WTC11 (cell line): Measurements from ENCODE around the gene OR1A2. TPM values are rescaled to one million over a fixed set of nuclear protein-coding genes. Genes with fewer than 3 reads are reported as not detected.

Experiments used
- ATAC-seq: fragments of 200-7000 bp; cut with Tn5 transposase; 2 replicates; pipeline ENCODE4 v1.10.0; 2021; ENCODE audit warnings: mild to moderate bottlenecking, moderate library complexity
- CTCF ChIA-PET: fragments of 300-600 bp; sonication (Branson Sonifier 250); formaldehyde crosslinking; loops from one replicate; lab custom pipeline; 2021; ENCODE audit warnings: antibody characterized with exemption; lab: Charles Lee
- POLR2A ChIA-PET: fragments of 350-600 bp; sonication (Branson Sonifier 250); formaldehyde crosslinking; loops from one replicate; lab custom pipeline; 2021; ENCODE audit warnings: antibody characterized with exemption; lab: Charles Lee
- DNase-seq: peaks from one replicate; pipeline ENCODE4 v3.0.0; 2021; ENCODE audit warnings: low spot score
- H3K27ac Mint-ChIP-seq: 2 replicates; pipeline ENCODE4 v1.8.0; 2021; ENCODE audit warnings: mixed read lengths
- H3K27me3 Mint-ChIP-seq: 2 replicates; pipeline ENCODE4 v1.8.0; 2021; ENCODE audit warnings: low read depth, mild to moderate bottlenecking, moderate library complexity, mixed read lengths
- H3K36me3 Mint-ChIP-seq: 2 replicates; pipeline ENCODE4 v1.8.0; 2021; ENCODE audit warnings: mixed read lengths
- H3K4me1 Mint-ChIP-seq: 2 replicates; pipeline ENCODE4 v1.8.0; 2022; ENCODE audit warnings: mixed read lengths
- H3K4me3 Mint-ChIP-seq: 2 replicates; pipeline ENCODE4 v1.8.0; 2021; ENCODE audit warnings: mild to moderate bottlenecking, moderate library complexity, mixed read lengths
- H3K9me3 Mint-ChIP-seq: 2 replicates; pipeline ENCODE4 v1.8.0; 2021; ENCODE audit warnings: mixed read lengths
- ATF2 ChIP-seq: sonication (generic); formaldehyde crosslinking; IDR thresholded peaks from 2 replicates; pipeline ENCODE4 v1.8.1; 2022; ENCODE audit warnings: low read depth, missing genetic modification reagents, borderline replicate concordance
- ATF3 ChIP-seq: sonication (generic); formaldehyde crosslinking; conservative IDR thresholded peaks from 2 replicates; pipeline ENCODE4 v1.8.1; 2022; ENCODE audit warnings: mild to moderate bottlenecking, missing genetic modification reagents
- CREB1 ChIP-seq: sonication (generic); formaldehyde crosslinking; IDR thresholded peaks from 2 replicates; pipeline ENCODE4 v1.8.0; 2023; ENCODE audit warnings: mild to moderate bottlenecking, missing genetic modification reagents
- ELF4 ChIP-seq: sonication (generic); formaldehyde crosslinking; IDR thresholded peaks from 2 replicates; pipeline ENCODE4 v1.8.1; 2022; ENCODE audit warnings: low read depth, mild to moderate bottlenecking, moderate library complexity, missing genetic modification reagents
- ESRRA ChIP-seq: sonication (generic); formaldehyde crosslinking; IDR thresholded peaks from 2 replicates; pipeline ENCODE4 v1.8.1; 2022; ENCODE audit warnings: mild to moderate bottlenecking, missing genetic modification reagents, borderline replicate concordance
- ETV6 ChIP-seq: sonication (generic); formaldehyde crosslinking; IDR thresholded peaks from 2 replicates; pipeline ENCODE4 v1.8.1; 2022; ENCODE audit warnings: mild to moderate bottlenecking, missing genetic modification reagents
- FOXK1 ChIP-seq: sonication (generic); formaldehyde crosslinking; IDR thresholded peaks from 2 replicates; pipeline ENCODE4 v1.8.0; 2022; ENCODE audit warnings: mild to moderate bottlenecking, moderate library complexity, missing genetic modification reagents
- GABPB1 ChIP-seq: sonication (generic); formaldehyde crosslinking; IDR thresholded peaks from 2 replicates; pipeline ENCODE4 v1.8.1; 2023; ENCODE audit warnings: mild to moderate bottlenecking, missing genetic modification reagents
- KAT7 ChIP-seq: sonication (generic); formaldehyde crosslinking; IDR thresholded peaks from 2 replicates; pipeline ENCODE4 v1.8.1; 2023; ENCODE audit warnings: missing genetic modification reagents, mild to moderate bottlenecking, borderline replicate concordance
- MXD4 ChIP-seq: fragments of 250-450 bp; sonication (Bioruptor Pico); IDR thresholded peaks from 2 replicates; pipeline ENCODE4 v1.8.0; 2021; ENCODE audit warnings: mild to moderate bottlenecking, moderate library complexity, borderline replicate concordance
- MYBL2 ChIP-seq: sonication (generic); formaldehyde crosslinking; IDR thresholded peaks from 2 replicates; pipeline ENCODE4 v1.8.1; 2023; ENCODE audit warnings: mild to moderate bottlenecking, moderate library complexity, missing genetic modification reagents
- NR2C2 ChIP-seq: sonication (generic); formaldehyde crosslinking; IDR thresholded peaks from 2 replicates; pipeline ENCODE4 v1.8.0; 2022; ENCODE audit warnings: mild to moderate bottlenecking, missing genetic modification reagents
- NR3C1 ChIP-seq: sonication (generic); formaldehyde crosslinking; conservative IDR thresholded peaks from 2 replicates; pipeline ENCODE4 v1.8.1; 2023; ENCODE audit warnings: low read depth, mild to moderate bottlenecking, missing genetic modification reagents
- PRDM15 ChIP-seq: sonication (generic); formaldehyde crosslinking; IDR thresholded peaks from 2 replicates; pipeline ENCODE4 v1.8.0; 2022; ENCODE audit warnings: missing genetic modification reagents
- PRRX2 ChIP-seq: fragments of 250-450 bp; sonication (Bioruptor Pico); IDR thresholded peaks from 2 replicates; pipeline ENCODE4 v1.8.0; 2021; ENCODE audit warnings: mild to moderate bottlenecking
- TCF7 ChIP-seq: sonication (generic); formaldehyde crosslinking; IDR thresholded peaks from 2 replicates; pipeline ENCODE4 v1.8.0; 2022; ENCODE audit warnings: mild to moderate bottlenecking, low read depth, missing genetic modification reagents, moderate library complexity
- TEAD1 ChIP-seq: sonication (generic); formaldehyde crosslinking; IDR thresholded peaks from 2 replicates; pipeline ENCODE4 v1.8.0; 2022; ENCODE audit warnings: mild to moderate bottlenecking, missing genetic modification reagents
- USF2 ChIP-seq: sonication (generic); formaldehyde crosslinking; IDR thresholded peaks from 2 replicates; pipeline ENCODE4 v1.8.1; 2023; ENCODE audit warnings: mild to moderate bottlenecking, missing genetic modification reagents, moderate library complexity
- ZNF219 ChIP-seq: sonication (generic); formaldehyde crosslinking; IDR thresholded peaks from 2 replicates; pipeline ENCODE4 v1.8.0; 2023; ENCODE audit warnings: missing genetic modification reagents, mild to moderate bottlenecking, borderline replicate concordance
- ZNF423 ChIP-seq: fragments of 250-450 bp; sonication (Bioruptor Pico); IDR thresholded peaks from 2 replicates; pipeline ENCODE4 v2.1.2; 2022; ENCODE audit warnings: mild to moderate bottlenecking, moderate library complexity
- total RNA-seq: library from RNA; stranded (reverse); gene quantifications from 3 replicates; pipeline ENCODE4 v1.2.3, GENCODE V29; 2021
- TF ChIP-seq, protein P1 (sequence below): sonication (generic); formaldehyde crosslinking; conservative IDR thresholded peaks from 2 replicates; pipeline ENCODE4 v1.8.1; 2023; ENCODE audit warnings: mild to moderate bottlenecking, low read depth, missing genetic modification reagents, moderate library complexity
- TF ChIP-seq, protein P2 (sequence below): fragments of 250-450 bp; sonication (Bioruptor Pico); IDR thresholded peaks from 2 replicates; pipeline ENCODE4 v2.1.2; 2022; ENCODE audit warnings: mild to moderate bottlenecking, moderate library complexity
- TF ChIP-seq, protein P3 (sequence below): sonication (generic); formaldehyde crosslinking; IDR thresholded peaks from 2 replicates; pipeline ENCODE4 v1.8.0; 2022; ENCODE audit warnings: mild to moderate bottlenecking, missing genetic modification reagents

The OR1A2 gene
- total RNA-seq, 1 experiment from 2014 or later, result not detected

- H3K4me1 Mint-ChIP-seq, result no peaks in the 10 kb centered on the region
- peaks cover 14% of the 10 kb centered on the region for H3K27me3 Mint-ChIP-seq
- no peaks in the 10 kb centered on the region; the same call in 1 of the 2 replicates for H3K36me3 Mint-ChIP-seq
- ChIA-PET POLR2A (no interaction called here), CTCF (no interaction called here)
- H3K4me3 Mint-ChIP-seq, result no peak overlapping the region
- H3K27ac Mint-ChIP-seq, result no peak overlapping the region
- TF ChIP-seq MYBL2 (CRISPR knock-in tag), result no peak
- TF ChIP-seq USF2 (CRISPR knock-in tag), result no peak
- no peak for TF ChIP-seq TCF7 (CRISPR knock-in tag)
- no peak for TF ChIP-seq ESRRA (CRISPR knock-in tag)
- TF ChIP-seq ATF2 (CRISPR knock-in tag), result no peak
- TF ChIP-seq ATF3, result no peak
- TF ChIP-seq, protein P1, sequence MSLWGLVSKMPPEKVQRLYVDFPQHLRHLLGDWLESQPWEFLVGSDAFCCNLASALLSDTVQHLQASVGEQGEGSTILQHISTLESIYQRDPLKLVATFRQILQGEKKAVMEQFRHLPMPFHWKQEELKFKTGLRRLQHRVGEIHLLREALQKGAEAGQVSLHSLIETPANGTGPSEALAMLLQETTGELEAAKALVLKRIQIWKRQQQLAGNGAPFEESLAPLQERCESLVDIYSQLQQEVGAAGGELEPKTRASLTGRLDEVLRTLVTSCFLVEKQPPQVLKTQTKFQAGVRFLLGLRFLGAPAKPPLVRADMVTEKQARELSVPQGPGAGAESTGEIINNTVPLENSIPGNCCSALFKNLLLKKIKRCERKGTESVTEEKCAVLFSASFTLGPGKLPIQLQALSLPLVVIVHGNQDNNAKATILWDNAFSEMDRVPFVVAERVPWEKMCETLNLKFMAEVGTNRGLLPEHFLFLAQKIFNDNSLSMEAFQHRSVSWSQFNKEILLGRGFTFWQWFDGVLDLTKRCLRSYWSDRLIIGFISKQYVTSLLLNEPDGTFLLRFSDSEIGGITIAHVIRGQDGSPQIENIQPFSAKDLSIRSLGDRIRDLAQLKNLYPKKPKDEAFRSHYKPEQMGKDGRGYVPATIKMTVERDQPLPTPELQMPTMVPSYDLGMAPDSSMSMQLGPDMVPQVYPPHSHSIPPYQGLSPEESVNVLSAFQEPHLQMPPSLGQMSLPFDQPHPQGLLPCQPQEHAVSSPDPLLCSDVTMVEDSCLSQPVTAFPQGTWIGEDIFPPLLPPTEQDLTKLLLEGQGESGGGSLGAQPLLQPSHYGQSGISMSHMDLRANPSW (CRISPR knock-in tag), result no peak
- TF ChIP-seq PRRX2 (CRISPR knock-in tag), result no peak
- TF ChIP-seq, protein P2, sequence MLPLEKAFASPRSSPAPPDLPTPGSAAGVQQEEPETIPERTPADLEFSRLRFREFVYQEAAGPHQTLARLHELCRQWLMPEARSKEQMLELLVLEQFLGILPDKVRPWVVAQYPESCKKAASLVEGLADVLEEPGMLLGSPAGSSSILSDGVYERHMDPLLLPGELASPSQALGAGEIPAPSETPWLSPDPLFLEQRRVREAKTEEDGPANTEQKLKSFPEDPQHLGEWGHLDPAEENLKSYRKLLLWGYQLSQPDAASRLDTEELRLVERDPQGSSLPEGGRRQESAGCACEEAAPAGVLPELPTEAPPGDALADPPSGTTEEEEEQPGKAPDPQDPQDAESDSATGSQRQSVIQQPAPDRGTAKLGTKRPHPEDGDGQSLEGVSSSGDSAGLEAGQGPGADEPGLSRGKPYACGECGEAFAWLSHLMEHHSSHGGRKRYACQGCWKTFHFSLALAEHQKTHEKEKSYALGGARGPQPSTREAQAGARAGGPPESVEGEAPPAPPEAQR (CRISPR knock-in tag), result no peak
- no peak for TF ChIP-seq TEAD1 (CRISPR knock-in tag)
- TF ChIP-seq MXD4 (CRISPR knock-in tag), result no peak
- no peak for TF ChIP-seq GABPB1
- no peak for TF ChIP-seq ETV6 (CRISPR knock-in tag)
- no peak for TF ChIP-seq ELF4 (CRISPR knock-in tag)
- no peak for TF ChIP-seq ZNF219 (CRISPR knock-in tag)
- TF ChIP-seq NR2C2 (CRISPR knock-in tag), result no peak
- peaks cover 40% of the 10 kb centered on the region for H3K9me3 Mint-ChIP-seq
- no peak for DNase-seq
- no peak for ATAC-seq
Observed at GRCh38 chr17:3221850-3222249, 24.5 kb downstream of the OR1A2 start.

DNA sequence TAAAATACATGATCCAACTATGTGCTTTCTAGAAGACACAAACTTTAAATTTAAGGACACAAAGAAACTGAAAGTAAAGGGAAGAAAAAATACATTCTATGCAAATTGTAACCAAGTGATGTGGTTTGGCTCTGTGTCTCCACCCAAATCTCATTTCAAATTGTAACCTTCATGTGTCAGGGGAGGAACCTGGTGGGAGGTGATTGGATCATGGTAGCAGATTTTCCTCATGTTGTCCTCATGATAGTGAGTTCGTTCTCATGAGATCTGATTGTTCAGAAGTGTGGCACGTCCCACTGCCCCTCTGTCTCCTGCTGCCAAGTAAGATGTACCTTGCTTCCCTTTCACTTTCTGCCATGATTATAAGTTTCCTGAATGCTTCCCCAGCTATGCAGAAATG, 25.2 kb downstream of the OR1A2 start:
- Mint-ChIP-seq H3K4me3 (no peak overlapping the region), H3K4me1 (no peaks in the 10 kb centered on the region), H3K9me3 (peaks cover 35% of the 10 kb centered on the region), H3K27ac (no peak overlapping the region), H3K27me3 (peaks cover 9% of the 10 kb centered on the region), H3K36me3 (no peaks in the 10 kb centered on the region; the same call in 1 of the 2 replicates)
- CTCF ChIA-PET, result no interaction called here
- no peak for DNase-seq
- POLR2A ChIA-PET, result no interaction called here
- no peak for ATAC-seq
- TF ChIP-seq NR3C1 (CRISPR knock-in tag), result no peak
- no peak for TF ChIP-seq GABPB1
- TF ChIP-seq FOXK1 (CRISPR knock-in tag), result no peak
- TF ChIP-seq KAT7 (CRISPR knock-in tag), result no peak
- TF ChIP-seq, protein P3, sequence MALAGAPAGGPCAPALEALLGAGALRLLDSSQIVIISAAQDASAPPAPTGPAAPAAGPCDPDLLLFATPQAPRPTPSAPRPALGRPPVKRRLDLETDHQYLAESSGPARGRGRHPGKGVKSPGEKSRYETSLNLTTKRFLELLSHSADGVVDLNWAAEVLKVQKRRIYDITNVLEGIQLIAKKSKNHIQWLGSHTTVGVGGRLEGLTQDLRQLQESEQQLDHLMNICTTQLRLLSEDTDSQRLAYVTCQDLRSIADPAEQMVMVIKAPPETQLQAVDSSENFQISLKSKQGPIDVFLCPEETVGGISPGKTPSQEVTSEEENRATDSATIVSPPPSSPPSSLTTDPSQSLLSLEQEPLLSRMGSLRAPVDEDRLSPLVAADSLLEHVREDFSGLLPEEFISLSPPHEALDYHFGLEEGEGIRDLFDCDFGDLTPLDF (CRISPR knock-in tag), result no peak
- TF ChIP-seq ZNF423 (CRISPR knock-in tag), result no peak
- no peak for TF ChIP-seq PRDM15 (CRISPR knock-in tag)
- no peak for TF ChIP-seq CREB1 (CRISPR knock-in tag)
